HG03108 (cell line): ENCODE measurements around the gene SLC38A8.

Experiments
- ATAC-seq: cut with Tn5 transposase; IDR thresholded peaks from one replicate; pipeline ENCODE4 v1.9.1; 2021; ENCODE audit warnings: moderate library complexity; ENCODE audit not compliant: unreplicated experiment

The SLC38A8 gene

GRCh38 chr16:84003038-84003437 lies 39.6 kb downstream of the SLC38A8 start:
- ATAC-seq: no peak

DNA sequence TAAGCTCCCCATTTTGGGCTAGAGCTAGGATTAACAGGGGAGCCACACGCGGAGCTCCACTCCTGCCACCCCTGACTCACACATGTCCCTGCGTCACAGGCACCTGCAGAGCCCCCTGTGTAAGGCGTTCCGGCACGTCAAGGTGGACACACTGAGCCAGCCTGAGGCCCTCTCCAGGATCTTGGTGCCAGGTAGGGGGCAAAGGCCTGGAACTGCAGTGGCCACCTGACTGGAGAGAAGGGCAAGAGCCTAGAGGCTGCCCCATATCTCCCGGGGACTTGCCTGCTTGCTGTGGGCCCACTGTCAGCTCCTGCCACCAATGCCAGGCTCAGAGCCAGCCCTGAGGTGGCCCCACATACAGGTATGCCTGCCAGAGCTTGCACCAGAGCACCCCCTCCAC lies 40.9 kb downstream of the SLC38A8 start:
- ATAC-seq: no peak

DNA sequence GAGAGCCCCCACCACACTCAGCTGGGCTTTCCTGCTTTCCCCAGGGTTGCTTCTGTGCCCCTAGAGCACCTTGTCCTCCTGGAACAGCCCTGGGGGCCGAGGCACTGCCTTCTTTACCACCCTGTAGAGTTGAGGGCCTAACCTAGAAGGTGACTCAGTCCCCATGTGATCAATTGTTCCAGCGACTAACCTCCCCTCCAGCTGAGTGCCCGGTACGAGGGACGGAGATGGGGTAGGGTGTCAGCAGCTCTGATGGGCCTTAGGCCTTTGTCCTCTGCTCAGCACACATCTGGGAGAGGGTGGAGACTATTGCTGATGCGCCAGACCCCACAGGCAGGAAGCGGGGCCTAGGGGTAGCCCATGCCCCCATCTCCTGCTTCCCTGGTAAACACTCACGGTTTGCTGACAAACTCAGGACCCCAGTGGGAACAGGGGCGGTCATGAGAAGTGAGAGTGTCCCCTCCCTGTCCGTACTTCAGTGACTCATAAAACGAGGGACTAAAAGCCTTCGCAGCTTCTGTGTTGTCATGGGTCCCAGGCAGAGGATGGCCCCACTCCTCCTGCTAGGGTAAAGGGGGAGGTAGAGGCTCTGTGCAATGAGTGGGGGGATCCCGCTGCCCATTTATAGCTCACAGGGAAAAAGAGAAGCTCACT lies 41.5 kb downstream of the SLC38A8 start:
- ATAC-seq: no peak

DNA sequence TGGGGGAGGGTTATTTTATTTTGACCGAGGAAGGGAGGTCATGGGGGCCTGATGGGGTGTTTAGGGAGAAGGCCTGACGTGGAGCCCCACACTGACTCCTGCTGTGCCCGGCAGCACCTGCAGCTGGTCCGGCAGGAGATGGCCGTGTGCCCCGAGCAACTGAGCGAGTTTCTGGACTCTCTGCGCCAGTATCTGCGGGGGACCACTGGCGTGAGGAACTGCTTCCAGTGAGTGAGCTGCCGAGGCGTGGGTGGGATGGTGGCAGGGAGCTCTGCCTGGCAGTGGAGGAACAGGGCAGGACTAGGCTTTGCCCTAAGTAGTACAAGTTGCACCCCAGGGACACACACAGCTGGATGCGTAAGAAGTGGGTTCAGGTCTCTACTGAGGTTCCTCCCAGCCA lies 44.5 kb downstream of the SLC38A8 start:
- no peak for ATAC-seq

DNA sequence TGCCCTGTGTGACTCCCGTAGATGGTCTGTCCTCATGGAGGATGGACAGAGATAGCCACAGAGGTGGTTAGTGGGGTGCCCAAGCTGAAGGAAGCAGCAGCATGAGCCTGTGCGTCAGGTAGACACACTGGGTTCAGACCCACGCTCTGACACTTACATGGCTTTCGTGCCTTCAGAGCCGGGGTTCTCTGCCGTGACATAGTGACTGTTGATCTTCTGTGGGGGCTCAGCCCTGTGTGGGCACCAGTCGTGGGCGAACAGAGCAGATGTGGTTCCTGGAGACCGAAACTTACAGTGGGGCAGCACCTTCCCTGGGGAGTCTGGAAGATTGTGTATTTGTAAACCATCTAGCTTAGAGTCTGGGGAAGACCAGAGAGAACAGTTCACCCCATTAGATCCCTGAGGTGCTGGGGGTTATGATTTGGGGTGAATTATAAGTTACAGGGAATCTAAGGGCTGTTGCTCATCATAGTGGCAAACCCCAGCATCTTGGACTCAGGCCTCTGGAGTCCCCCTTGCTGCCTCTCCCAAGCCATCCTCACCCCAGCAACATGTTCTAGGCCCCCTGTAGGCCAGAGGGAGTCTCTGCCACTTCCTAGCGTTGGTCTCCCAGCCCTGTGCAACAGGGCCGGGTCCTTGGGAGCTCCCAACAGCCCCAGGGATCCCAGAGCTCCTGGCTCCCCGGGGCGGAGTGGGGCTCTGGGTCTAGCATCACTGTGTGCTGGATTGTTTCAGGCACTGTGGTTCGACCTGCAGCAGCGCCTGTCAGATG lies 45.9 kb downstream of the SLC38A8 start:
- no peak for ATAC-seq

DNA sequence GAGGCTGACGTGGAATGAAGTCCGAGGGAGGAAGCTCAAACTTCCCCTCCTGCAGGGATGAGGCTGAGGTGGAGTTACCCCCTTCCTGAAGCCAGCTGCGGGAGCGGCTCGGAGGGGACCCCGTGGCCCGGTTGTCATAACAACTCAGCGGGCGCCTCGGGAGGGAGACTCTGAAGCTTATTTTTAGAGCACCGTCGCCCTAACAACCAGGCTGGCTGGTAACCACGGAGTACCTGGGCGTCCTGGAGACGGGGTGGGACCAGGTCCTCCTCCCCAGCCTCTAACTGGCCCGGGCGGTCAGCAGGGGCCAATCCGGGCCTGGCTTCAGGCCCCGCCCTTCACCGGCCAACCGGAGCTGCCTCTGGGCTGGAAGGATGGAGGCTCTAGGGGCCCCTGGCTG lies 46.8 kb downstream of the SLC38A8 start:
- ATAC-seq: no peak

DNA sequence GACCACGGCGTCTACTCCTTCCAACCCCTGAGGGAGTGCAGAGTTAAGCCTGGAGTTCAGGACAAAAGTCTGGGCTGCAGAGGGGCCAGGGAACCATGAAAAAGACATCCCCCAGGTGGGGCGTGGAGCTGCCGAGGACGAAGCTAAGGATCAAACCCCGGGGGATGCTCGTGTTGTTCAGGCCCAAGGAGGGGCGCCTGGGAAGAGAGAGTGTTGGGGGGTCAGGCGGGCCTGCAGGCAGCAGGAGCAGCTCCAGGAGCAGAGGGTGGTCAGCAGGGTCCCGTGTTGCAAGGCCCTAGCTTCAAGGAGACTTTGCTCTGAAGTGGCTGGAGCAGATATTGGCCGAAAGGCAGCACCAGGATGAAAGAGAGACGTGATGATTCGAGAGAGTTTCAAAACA lies 47.9 kb downstream of the SLC38A8 start:
- ATAC-seq: no peak

- no peak for ATAC-seq
These were observed 48.5 kb downstream of the SLC38A8 start for GRCh38 chr16:83994087-83994486.

DNA sequence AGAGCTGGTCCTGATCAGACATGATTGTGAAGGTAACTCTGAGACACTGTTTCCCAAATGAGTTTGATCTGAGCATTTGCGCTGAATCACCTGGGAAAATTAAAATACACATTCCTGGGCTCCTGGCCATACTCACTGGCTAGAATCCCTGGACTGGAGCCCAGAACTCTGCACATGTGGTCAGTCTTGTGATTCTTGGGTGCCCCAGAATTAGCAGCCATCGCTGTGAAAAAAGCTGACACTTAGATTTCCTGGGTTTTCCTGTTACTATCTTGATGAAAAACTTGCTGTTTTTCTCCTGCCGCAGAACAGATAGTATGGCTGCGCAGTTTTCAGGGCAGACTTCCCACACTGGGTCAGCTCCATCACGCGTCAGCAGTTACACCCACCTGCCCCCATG lies 50.0 kb downstream of the SLC38A8 start:
- ATAC-seq: no peak

- ATAC-seq: no peak
These were observed 52.1 kb downstream of the SLC38A8 start for GRCh38 chr16:83990492-83990891.

GRCh38 chr16:83989300-83989699 lies 53.3 kb downstream of the SLC38A8 start:
- ATAC-seq: no peak

GRCh38 chr16:83983491-83983890 lies 59.1 kb downstream of the SLC38A8 start:
- ATAC-seq: no peak

GRCh38 chr16:83981799-83982198 lies 60.8 kb downstream of the SLC38A8 start:
- ATAC-seq: no peak

DNA sequence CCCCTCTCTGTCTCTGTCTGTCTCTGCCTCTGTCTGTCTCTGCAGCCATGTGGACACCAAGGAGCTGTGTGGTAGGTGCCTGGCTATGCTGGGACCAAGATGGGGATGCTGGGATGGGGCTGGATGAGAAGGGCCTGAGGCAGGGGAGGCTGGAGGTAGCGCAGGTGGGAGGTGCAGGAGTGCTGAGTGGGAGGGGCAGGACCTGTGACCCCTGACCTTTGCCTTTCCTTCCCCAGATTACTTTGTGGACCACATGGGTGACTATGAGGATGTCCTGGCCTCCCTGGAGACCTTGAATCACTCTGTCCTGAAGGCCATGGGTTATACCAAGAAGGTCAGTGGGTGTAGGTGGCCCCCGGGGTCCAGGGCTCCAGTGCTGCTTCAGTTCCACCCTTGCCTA lies 61.8 kb downstream of the SLC38A8 start:
- ATAC-seq: no peak

DNA sequence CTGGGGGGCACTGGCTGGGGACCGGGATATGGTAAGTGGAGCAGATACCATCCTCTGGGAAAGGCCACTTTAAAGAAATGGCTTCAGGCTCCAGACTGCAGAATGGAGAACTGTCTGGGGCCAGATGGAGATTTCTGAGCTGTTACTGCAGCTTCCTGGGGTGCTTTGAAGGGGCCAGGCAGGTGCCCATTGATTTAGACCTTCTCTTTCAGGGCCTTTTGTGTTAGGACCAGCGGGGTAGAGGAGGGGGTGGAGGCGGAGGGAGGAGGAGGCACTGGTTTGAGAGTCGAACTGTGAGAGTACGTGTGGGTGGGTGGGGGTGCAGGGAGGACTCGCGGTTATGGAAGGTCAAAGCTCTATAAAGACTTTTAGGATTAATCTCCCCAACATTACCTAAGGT lies 63.2 kb downstream of the SLC38A8 start:
- no peak for ATAC-seq

DNA sequence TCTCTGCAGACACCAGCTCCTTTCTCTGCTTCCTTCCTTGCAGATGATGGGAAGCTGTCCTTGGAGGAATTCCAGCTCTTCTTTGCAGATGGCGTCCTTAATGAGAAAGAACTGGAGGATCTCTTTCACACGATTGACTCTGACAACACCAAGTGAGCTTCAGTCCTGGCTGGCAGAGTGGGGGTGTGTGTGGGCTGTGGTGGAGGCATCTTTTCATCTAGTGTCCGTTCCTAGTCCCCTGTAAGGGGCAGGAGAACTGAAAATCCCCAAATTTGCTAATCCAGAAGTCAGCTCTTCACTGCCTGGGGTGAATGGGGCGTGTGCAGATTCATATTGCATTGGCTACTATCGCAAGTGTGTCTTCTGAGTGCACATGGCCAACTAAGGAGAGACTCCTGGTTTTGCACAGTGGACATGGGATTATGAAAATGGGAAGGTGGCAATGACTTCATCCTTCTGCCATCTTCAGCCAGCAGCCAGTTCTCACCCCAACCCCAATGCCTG lies 64.1 kb downstream of the SLC38A8 start:
- ATAC-seq: no peak

GRCh38 chr16:83977056-83977815 lies 65.4 kb downstream of the SLC38A8 start:
- no peak for ATAC-seq

- no peak for ATAC-seq
These were observed 66.9 kb downstream of the SLC38A8 start for GRCh38 chr16:83975590-83976260.

DNA sequence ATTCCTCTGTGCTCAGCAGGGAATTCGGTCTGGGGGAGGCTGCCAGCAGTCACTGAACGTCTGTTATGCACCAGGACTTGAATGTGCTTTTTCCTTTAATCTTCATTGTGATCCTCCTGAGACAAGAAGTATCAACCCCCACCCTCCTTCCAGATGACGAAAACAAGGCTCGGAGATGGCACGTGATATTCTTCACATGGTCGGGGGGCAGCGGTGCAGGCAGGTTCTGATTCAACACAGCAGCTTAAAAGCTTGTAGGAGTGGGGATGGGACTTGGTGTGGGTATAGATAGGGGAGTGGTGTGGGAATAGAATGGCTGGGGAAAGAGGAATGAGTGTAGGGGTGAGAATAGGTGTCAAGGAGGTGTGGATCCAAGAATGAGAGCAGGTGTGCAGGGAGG lies 68.1 kb downstream of the SLC38A8 start:
- no peak for ATAC-seq

DNA sequence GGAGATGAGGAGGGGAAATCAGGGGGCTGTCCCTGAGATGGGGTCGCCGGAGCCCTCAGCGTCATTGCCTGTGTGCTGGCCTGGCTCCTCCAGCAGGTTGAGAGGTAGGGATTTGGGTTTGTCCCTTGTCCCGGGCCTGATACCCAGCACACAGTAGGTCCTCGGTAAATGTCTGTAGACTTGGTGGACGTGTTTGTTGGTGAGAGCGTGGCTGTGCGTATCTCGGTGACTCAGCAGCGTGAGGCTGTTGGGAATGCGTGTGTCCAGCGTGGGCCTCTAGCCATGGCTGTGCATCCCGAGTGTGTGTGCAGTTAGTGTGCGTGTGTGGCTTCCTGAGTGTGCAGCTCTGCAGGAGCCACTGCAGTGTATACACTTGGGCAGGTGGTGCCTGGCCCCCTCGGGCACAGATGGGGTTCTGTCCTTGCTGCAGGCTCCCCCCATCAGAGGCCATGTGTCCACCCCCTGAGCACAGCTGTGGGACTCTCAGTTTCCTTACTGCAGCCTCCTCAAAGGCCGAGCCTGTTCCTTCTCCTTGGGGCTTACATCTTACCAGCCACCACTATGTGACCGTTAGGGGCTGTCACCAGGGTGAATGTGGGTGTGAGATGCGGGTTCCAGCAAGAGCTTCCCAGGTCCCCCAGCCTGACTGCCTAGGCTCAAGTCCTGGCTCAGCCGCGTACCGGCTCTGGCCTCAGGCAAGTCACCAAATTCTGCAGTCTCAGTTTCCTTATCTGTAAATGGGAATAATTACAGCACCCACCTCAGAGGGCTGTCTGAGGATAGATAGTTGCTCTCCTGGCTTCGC lies 68.8 kb downstream of the SLC38A8 start:
- ATAC-seq: no peak
